Colon (tissue), 2 donors: Measurements from ENCODE around the gene MYD88.
A peak's percentile ranks its signal among the peaks of the same experiment; 100 is the strongest.
"Not testable (repeated sequence)": the region's sequence is repeated elsewhere in the genome, so short reads cannot be mapped to it uniquely, and the experiment has no call there.

ENCODE experiments used
- FAIRE-seq: peaks from 2 replicates; lab custom pipeline; 2012; peaks lifted over from hg19 to GRCh38; lab: Jason Lieb, UNC
- donor health status: control.
- donor health status: control.

Gene MYD88

DNA sequence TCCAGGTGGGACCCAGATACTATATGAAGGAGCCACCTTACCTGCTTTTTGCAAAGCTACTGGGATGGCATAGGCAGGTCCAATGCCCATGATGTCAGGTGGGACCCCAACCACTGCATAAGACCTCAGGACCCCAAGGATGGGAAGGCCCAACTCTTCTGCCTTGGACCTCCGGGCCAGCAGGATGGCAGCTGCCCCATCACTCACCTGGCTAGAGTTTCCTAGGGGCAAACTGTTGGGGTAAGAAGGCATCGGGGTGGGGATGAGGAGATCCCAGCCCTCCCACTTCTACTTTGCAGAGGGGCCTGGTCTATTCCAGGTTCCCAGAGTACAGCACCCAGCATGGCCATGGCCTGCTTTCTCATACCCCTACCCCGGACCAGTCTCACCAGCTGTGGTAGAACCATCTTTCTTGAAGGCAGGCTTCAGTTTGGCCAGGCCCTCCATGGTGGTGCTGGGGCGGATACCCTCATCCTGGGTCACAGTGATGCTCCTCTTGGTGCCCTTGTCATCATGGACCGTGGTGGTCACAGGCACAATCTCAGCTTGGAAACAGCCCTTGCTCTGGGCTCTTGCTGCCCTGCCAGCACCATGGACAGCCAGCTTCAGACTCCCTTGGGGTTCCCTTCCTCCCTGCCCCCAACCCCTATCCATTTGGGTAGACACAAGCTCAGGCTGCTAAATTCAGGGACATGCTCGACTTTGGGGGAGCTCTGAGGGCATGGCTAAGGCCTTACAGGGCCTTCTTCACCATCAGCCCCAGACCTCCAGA, 12.2 kb upstream of the MYD88 start:
- no peak for FAIRE-seq

DNA sequence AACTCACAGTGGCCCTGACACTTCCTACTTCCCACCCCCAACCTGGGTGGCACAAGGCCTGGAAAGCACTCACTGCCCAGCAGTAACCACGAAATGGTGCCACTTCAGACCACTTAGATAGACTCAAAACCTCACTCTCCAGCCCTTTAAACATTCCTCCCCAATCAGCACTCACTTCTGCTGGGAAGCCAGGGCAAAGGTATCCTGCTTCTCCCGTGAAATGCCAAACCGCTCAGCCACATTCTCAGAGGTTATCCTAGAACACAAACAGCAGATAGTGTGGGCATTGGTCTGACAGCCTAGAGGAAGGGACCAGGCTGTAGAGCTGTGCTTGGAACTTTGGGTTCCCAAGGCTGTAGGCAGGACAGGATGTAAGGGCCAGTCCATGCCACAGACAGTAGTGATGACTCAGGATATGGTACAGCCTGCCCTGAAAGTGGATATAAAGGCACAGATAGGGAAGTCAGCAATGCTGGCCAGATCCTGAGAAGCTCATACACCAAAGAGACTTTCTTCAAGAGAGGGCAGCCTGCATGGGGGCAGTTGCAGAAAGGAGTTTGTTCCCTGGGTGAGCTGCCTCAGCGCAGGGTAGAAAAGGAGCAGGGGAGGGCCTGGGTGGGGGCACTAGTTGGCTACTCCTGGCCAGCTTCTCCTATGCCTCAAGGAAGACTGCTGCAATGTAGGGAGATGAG, 10.7 kb upstream of the MYD88 start:
- no peak for FAIRE-seq

GRCh38 chr3:38128303-38128655, 10.2 kb upstream of the MYD88 start:
- FAIRE-seq: no peak

- no peak for FAIRE-seq
Measured at GRCh38 chr3:38129058-38129457, 9.4 kb upstream of the MYD88 start.

DNA sequence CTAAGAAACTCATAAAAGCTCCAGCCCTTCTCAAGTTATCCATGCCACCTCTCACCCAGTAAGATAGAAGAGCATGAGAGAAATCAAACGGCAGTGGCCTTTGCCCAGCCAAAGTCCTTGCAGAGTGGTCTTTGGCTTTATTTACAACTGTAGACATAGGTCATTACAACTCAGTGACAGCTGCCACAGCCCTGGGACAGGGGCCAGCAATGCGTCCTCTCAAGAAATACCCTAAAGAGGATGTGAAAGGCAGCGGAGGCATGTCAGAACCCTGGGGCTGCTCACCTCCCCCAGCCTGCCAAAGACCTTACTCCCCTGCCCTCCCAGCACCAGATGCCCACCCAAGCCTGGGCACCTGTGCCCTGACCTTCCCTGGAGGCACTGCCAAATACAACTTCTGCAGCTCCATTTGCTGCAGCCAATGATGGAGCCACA, 7.8 kb upstream of the MYD88 start:
- no peak for FAIRE-seq

DNA sequence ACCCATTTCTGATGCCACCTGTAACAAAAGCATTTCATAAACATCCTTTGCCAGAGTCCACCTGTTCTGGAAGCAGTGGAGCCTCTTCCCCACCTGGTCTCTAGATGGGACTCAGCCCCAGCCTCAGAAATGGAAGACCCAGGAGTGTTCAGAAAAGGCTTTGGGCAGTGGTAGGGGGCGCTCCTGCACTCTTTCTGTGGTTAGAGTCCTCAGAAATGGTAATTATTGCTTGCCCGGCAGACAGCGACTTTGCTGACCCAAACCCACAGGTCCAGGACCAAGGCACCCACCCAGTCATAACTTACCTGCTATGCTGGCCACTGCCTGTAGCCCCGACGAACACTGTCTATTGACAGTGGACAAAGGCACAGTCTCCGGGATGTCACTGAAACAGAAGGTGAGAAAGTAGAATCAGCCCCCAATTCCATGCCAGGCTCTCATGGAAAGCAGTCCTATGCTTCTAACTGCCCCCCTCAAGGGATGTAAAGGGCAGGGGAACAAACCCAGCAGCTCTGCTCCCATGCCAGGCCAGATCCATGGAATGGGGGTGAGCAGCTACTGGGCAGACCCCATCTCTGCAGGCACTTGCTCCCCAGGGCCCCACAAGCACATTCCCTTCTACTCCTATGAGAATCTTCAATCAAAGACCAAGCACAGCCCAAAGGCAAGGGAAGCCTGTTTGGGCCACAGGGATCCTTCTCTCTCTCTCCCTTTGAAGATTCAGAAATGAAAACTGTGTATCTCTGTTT, 6.7 kb upstream of the MYD88 start:
- no peak for FAIRE-seq

GRCh38 chr3:38133209-38133556, 5.3 kb upstream of the MYD88 start:
- FAIRE-seq: no peak

GRCh38 chr3:38133557-38134405, 4.7 kb upstream of the MYD88 start:
- no peak for FAIRE-seq

- not testable (repeated sequence) for FAIRE-seq
Measured at GRCh38 chr3:38134517-38135143, 3.8 kb upstream of the MYD88 start.

- FAIRE-seq: not testable (repeated sequence)
Measured at GRCh38 chr3:38135621-38136277, 2.7 kb upstream of the MYD88 start.

DNA sequence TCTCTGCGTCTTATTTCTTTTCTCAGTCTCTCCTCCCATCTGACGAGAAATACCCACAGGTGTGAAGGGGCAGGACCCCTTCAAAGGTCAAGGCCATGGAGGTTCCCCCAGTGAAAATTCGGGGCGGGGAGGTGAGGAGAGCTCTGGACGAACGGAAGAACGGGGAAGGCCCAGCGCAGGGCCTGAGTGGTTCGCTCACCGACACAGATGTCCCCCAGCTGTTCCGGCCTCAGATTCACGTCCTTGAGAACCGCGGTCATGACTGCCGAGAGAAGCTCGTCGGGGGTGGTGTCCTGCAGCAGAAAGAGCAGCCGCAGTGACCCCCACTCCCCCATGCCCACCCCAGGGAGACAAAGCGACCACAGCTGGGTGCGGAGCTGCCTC, 2.1 kb upstream of the MYD88 start:
- no peak for FAIRE-seq

DNA sequence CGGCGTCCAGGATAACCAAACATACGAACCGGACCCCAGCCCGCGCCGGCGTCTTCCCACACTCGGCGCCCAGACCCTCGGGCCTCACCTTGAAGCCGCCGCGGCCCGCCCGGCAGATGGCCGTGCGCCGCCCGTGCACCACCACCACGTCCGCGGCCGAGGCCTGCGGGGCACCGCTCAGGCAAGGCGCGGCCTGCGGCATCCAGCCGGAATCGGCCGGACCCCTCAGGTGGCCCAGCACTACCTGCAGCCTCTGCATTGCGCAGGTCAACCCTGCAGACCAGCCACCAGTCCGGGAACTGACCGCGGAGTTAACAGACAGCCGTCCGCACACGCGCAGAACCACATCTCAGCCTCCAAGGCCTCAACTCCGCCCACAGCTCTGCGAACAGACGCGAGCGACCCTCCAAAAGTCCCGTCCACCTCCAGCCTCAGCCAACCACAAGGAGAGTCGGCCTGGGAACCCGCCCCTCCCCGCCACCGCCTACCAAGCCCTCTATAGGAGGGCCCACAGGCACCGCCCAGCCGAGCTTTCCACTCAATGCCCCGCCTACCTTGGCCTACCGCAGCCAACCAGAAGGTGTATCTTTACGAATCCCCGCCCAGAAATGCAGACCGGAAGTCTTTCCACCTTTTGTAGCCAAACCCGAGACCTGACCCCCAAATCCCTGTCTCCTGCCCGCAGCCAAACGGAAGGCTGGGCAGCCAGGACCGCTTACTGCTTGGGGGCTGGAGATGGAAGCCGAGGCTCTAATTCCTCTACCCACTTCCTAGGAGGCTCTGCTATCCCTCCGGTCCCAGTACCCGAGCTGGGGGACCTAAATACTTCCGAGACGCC, 1.5 kb upstream of the MYD88 start, which contains the start of gene ACAA1:
TSS of gene ACAA1 (minus strand) at position 351 of the 838 bp plus-strand sequence. CDS start at position 259, 92 bp downstream.
- peak; percentile 33 for FAIRE-seq

DNA sequence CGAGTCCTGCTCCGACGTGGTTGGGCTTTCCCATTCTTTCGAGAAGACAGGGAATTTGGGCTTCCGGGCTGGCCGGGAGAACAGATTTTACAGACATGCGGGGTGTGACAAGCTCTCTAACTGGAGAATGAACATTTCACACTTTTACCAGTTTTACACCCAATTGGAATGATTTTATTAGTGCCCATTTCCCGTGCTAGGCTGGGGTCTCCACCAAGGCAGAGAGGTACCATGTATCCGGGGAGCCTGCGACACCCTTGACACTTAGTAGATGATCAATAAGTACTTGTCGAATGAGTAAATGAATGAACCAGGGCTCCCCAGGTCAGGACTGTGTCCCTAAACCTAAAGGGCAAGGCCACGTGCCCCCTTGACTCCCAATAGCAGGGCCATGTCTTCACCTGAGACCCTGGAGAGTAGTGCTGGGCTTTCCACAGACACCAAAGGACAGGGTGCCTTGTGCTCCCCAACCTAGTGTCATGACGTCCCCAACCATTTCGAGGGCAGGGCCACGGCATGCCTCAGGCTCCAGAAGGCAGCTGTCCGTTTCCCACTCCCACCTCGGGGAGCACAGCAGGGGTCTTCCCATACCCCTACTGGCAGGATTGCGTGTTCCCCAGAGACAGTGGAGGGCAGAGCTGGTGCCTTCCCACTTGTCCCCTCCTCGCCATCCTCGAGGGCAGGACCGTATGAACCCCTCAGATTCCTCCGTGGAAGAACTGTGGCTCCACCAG, 679 bp upstream of the MYD88 start:
- FAIRE-seq: no peak

- no peak for FAIRE-seq
Measured at GRCh38 chr3:38139191-38139590, 730 bp downstream of the MYD88 start.

DNA sequence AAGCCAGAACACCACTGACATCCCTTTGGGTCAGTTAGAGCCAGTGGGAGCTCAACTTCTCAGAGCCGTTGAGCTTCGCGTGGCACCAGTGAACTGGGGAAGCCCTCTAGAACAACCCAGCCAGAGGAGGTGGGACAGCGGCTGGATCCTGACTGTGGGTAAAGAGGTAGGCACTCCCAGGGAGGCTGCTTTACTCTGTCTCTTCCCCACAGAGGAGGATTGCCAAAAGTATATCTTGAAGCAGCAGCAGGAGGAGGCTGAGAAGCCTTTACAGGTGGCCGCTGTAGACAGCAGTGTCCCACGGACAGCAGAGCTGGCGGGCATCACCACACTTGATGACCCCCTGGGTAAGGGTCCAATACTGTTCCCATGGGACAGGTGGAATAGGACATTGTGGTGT, 1.2 kb downstream of the MYD88 start:
- no peak for FAIRE-seq

- no peak for FAIRE-seq
Measured at GRCh38 chr3:38140326-38141172, 2.1 kb downstream of the MYD88 start.

DNA sequence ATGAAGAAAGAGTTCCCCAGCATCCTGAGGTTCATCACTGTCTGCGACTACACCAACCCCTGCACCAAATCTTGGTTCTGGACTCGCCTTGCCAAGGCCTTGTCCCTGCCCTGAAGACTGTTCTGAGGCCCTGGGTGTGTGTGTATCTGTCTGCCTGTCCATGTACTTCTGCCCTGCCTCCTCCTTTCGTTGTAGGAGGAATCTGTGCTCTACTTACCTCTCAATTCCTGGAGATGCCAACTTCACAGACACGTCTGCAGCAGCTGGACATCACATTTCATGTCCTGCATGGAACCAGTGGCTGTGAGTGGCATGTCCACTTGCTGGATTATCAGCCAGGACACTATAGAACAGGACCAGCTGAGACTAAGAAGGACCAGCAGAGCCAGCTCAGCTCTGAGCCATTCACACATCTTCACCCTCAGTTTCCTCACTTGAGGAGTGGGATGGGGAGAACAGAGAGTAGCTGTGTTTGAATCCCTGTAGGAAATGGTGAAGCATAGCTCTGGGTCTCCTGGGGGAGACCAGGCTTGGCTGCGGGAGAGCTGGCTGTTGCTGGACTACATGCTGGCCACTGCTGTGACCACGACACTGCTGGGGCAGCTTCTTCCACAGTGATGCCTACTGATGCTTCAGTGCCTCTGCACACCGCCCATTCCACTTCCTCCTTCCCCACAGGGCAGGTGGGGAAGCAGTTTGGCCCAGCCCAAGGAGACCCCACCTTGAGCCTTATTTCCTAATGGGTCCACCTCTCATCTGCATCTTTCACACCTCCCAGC, 2.9 kb downstream of the MYD88 start:
- no peak for FAIRE-seq

DNA sequence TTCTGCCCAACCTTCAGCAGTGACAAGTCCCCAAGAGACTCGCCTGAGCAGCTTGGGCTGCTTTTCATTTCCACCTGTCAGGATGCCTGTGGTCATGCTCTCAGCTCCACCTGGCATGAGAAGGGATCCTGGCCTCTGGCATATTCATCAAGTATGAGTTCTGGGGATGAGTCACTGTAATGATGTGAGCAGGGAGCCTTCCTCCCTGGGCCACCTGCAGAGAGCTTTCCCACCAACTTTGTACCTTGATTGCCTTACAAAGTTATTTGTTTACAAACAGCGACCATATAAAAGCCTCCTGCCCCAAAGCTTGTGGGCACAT, 3.5 kb downstream of the MYD88 start:
- FAIRE-seq: no peak
